GM12892 (cell line): ENCODE data around the gene ETFB.

ENCODE experiments used
- DNase-seq: peaks from one replicate; pipeline ENCODE4 v3.0.0; 2011; ENCODE audit not compliant: insufficient read length
- FAIRE-seq: peaks from 2 replicates; lab custom pipeline; 2011; peaks lifted over from hg19 to GRCh38; lab: Jason Lieb, UNC
- POLR2A ChIP-seq: IDR thresholded peaks from 2 replicates; pipeline ENCODE4 v1.6.1; 2011; ENCODE audit warnings: low read depth, low read length, control low read depth
- POLR2AphosphoS5 ChIP-seq: IDR thresholded peaks from 2 replicates; pipeline ENCODE4 v1.6.1; 2011; ENCODE audit warnings: low read depth, low read length, control low read depth
- TAF1 ChIP-seq: IDR thresholded peaks from 2 replicates; pipeline ENCODE4 v1.6.1; 2011; ENCODE audit warnings: low read depth, mild to moderate bottlenecking, control low read depth, low read length, borderline replicate concordance

The ETFB gene

GRCh38 chr19:51318687-51319648 is 47.2 kb downstream of the ETFB start:
- DNase-seq (no peak), FAIRE-seq (no peak)
- TF ChIP-seq POLR2A (no peak), POLR2AphosphoS5 (no peak), TAF1 (no peak)

- TF ChIP-seq POLR2AphosphoS5 (no peak), POLR2A (no peak), TAF1 (no peak)
- FAIRE-seq = no peak
- DNase-seq = no peak
Measured at GRCh38 chr19:51317968-51318367, 48.2 kb downstream of the ETFB start.

- DNase-seq (no peak), FAIRE-seq (no peak)
- TF ChIP-seq POLR2AphosphoS5 (no peak), POLR2A (no peak), TAF1 (no peak)
Measured at GRCh38 chr19:51317376-51317775, 48.8 kb downstream of the ETFB start.

GRCh38 chr19:51316688-51317087 is 49.5 kb downstream of the ETFB start:
- TF ChIP-seq TAF1 = no peak
- TF ChIP-seq POLR2A = no peak
- TF ChIP-seq POLR2AphosphoS5 = no peak
- DNase-seq = no peak
- no peak for FAIRE-seq

GRCh38 chr19:51311351-51312257 is 54.6 kb downstream of the ETFB start, which contains the start of gene IGLON5:
Gene IGLON5 (plus strand): TSS chr19:51311644. CDS start chr19:51311848, 204 bp downstream.
- TF ChIP-seq TAF1 = no peak
- TF ChIP-seq POLR2A = no peak
- no peak for TF ChIP-seq POLR2AphosphoS5
- no peak for FAIRE-seq

GRCh38 chr19:51305479-51305878 is 60.7 kb downstream of the ETFB start:
- DNase-seq (no peak), FAIRE-seq (no peak)
- TF ChIP-seq POLR2AphosphoS5 = no peak
- TF ChIP-seq POLR2A = no peak
- no peak for TF ChIP-seq TAF1

More at GRCh38 chr19:51311351-51312257, 54.6 kb downstream of the ETFB start, which contains the start of gene IGLON5:
- no peak for DNase-seq

GRCh38 chr19:51301266-51301665 is 64.9 kb downstream of the ETFB start:
- FAIRE-seq (no peak), DNase-seq (no peak)
- TF ChIP-seq TAF1 = no peak

- no peak for FAIRE-seq
- no peak for TF ChIP-seq TAF1
- TF ChIP-seq POLR2AphosphoS5 = no peak
- no peak for TF ChIP-seq POLR2A
- DNase-seq = no peak
Measured at GRCh38 chr19:51297406-51297805, 68.8 kb downstream of the ETFB start.

- DNase-seq = no peak
- no peak for TF ChIP-seq POLR2AphosphoS5
- TF ChIP-seq POLR2A = no peak
- no peak for TF ChIP-seq TAF1
Measured at GRCh38 chr19:51296336-51297093, 69.7 kb downstream of the ETFB start.

GRCh38 chr19:51295382-51296126 is 70.6 kb downstream of the ETFB start:
- DNase-seq = no peak
- TF ChIP-seq POLR2AphosphoS5 (no peak), POLR2A (no peak), TAF1 (no peak)
- no peak for FAIRE-seq

More at GRCh38 chr19:51296336-51297093, 69.7 kb downstream of the ETFB start:
- FAIRE-seq = no peak
